ENCODE results near the gene ARMC7. TPM values are rescaled to one million over a fixed set of nuclear protein-coding genes. Genes with fewer than 3 reads are reported as not detected.
A peak's percentile ranks its signal among the peaks of the same experiment; 100 is the strongest.

Gene ARMC7
- total RNA-seq, 3 donors from 2014 or later (not counting 1 experiment from before 2014, with no cell fraction given): 9.3 to 18.6 (median 11.3) TPM

GRCh38 chr17:75077072-75077495, 32.7 kb upstream of the ARMC7 start:
- no peaks in the 10 kb centered on the region for H3K27me3 ChIP-seq (ENCODE audit: control insufficient read depth, insufficient read depth, low read length)
- DNase-seq (peak in 1 of 2 donors; percentile 16), ATAC-seq (no peak)
- no peaks in the 10 kb centered on the region for H3K27me3 Mint-ChIP-seq (ENCODE audit: low read depth in 2 of 2)
- no peaks in the 10 kb centered on the region for H3K36me3 ChIP-seq (ENCODE audit: control insufficient read depth, insufficient read depth, low read length)
- peak overlapping the region; percentile 87 for H3K4me3 Mint-ChIP-seq
- H3K36me3 Mint-ChIP-seq: no peaks in the 10 kb centered on the region
- intact Hi-C loops (cut with micrococcal nuclease): no loop called here
- 36% methylated on average over 30 of the region's 30 CpGs for WGBS (ENCODE audit: insufficient coverage)
- peak overlapping the region; percentile 29 for H3K4me3 ChIP-seq (ENCODE audit: low read length)
- peak overlapping the region; percentile 20 for H3K27ac ChIP-seq (ENCODE audit: low read length)
- peaks cover 34% of the 10 kb centered on the region for H3K4me1 ChIP-seq (ENCODE audit: control insufficient read depth, insufficient read depth, low read length)
- no peaks in the 10 kb centered on the region for H3K9me3 Mint-ChIP-seq
- H3K9me3 ChIP-seq (ENCODE audit: control insufficient read depth, insufficient read depth, low read length): no peaks in the 10 kb centered on the region
- no peak for TF ChIP-seq CTCF (IDR thresholded peaks at IDR 0.05)
- H3K27ac Mint-ChIP-seq: peak overlapping the region; percentile 58 to 87
- H3K4me1 Mint-ChIP-seq: peaks cover 7 to 8% of the 10 kb centered on the region in 2 donors

GRCh38 chr17:75077496-75078283, 32.1 kb upstream of the ARMC7 start:
- peaks cover 7 to 8% of the 10 kb centered on the region in 2 donors for H3K4me1 Mint-ChIP-seq
- H3K4me3 ChIP-seq (ENCODE audit: low read length): peak overlapping the region; percentile 29

GRCh38 chr17:75078284-75079022, 31.3 kb upstream of the ARMC7 start:
- Mint-ChIP-seq H3K9me3 (no peaks in the 10 kb centered on the region), H3K4me1 (peaks cover 7 to 8% of the 10 kb centered on the region in 2 donors), H3K27me3 (ENCODE audit: low read depth in 2 of 2) (no peaks in the 10 kb centered on the region), H3K36me3 (no peaks in the 10 kb centered on the region), H3K4me3 (no peak overlapping the region), H3K27ac (peak overlapping the region in 1 of 2 donors; percentile 27)
- no peak for DNase-seq
- TF ChIP-seq CTCF (IDR thresholded peaks at IDR 0.05): no peak
- 70% methylated on average over 17 of the region's 17 CpGs for WGBS (ENCODE audit: insufficient coverage)
- Histone ChIP-seq H3K4me3 (ENCODE audit: low read length) (no peak overlapping the region), H3K36me3 (ENCODE audit: control insufficient read depth, insufficient read depth, low read length) (no peaks in the 10 kb centered on the region), H3K4me1 (ENCODE audit: control insufficient read depth, insufficient read depth, low read length) (peaks cover 34% of the 10 kb centered on the region), H3K27ac (ENCODE audit: low read length) (peak overlapping the region; percentile 9), H3K27me3 (ENCODE audit: control insufficient read depth, insufficient read depth, low read length) (no peaks in the 10 kb centered on the region), H3K9me3 (ENCODE audit: control insufficient read depth, insufficient read depth, low read length) (no peaks in the 10 kb centered on the region)
- ATAC-seq: peak in 2 of 3 donors; percentile 35 to 60
- intact Hi-C loops (cut with micrococcal nuclease): no loop called here

More at GRCh38 chr17:75077496-75078283, 32.1 kb upstream of the ARMC7 start:
- 8% methylated on average over 53 of the region's 53 CpGs for WGBS (ENCODE audit: insufficient coverage)
- intact Hi-C loops (cut with micrococcal nuclease): no loop called here
- H3K36me3 ChIP-seq (ENCODE audit: control insufficient read depth, insufficient read depth, low read length): no peaks in the 10 kb centered on the region
- peaks cover 34% of the 10 kb centered on the region for H3K4me1 ChIP-seq (ENCODE audit: control insufficient read depth, insufficient read depth, low read length)
- TF ChIP-seq CTCF (IDR thresholded peaks at IDR 0.05): no peak
- H3K36me3 Mint-ChIP-seq: no peaks in the 10 kb centered on the region
- no peaks in the 10 kb centered on the region for H3K9me3 Mint-ChIP-seq
- no peaks in the 10 kb centered on the region for H3K27me3 ChIP-seq (ENCODE audit: control insufficient read depth, insufficient read depth, low read length)
- H3K9me3 ChIP-seq (ENCODE audit: control insufficient read depth, insufficient read depth, low read length): no peaks in the 10 kb centered on the region
- peak overlapping the region; percentile 20 for H3K27ac ChIP-seq (ENCODE audit: low read length)
- no peaks in the 10 kb centered on the region for H3K27me3 Mint-ChIP-seq (ENCODE audit: low read depth in 2 of 2)
- DNase-seq (peak; percentile 47 to 72), ATAC-seq (peak; percentile 81 to 91 (median 90))
- peak overlapping the region; percentile 87 for H3K4me3 Mint-ChIP-seq
- H3K27ac Mint-ChIP-seq: peak overlapping the region; percentile 58 to 87
